ENCODE measurements around the gene WDR35. TPM values are rescaled to one million over a fixed set of nuclear protein-coding genes. Genes with fewer than 3 reads are reported as not detected.

Gene WDR35
- total RNA-seq, 1 experiment from 2014 or later: 7.9 TPM

DNA sequence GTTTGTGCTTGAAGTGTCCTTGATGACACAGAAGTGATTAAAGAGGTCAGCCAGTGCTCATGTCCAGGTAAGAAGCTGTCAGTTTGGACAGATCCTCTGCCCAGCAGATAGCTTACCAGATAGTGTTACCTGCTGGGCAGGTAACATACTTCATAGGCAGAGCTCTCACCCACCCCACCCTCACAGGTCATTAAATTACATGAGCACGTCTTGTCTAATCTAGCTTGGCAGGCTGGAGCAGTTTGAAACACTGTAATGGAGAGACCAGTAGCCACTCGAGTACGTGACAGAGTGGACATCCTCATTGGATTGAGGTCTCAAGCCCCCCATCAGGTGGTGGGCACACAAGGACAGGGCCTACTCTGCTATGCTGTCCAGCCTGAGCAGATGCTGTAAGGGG, 115.2 kb downstream of the WDR35 start:
- H3K27ac ChIP-seq: no peak overlapping the region
- no peaks in the 10 kb centered on the region; the same call in 1 of the 2 replicates for H3K9me3 ChIP-seq (replicated peaks)
- DNase-seq (ENCODE audit: low read depth in 1 of 2, low spot score in 2 of 2): peak in 1 of 2 experiments; percentile 22
- H3K4me1 ChIP-seq (replicated peaks): peaks cover 14% of the 10 kb centered on the region
- no peaks in the 10 kb centered on the region for H3K36me3 ChIP-seq
- H3K4me3 ChIP-seq: no peak overlapping the region
- H3K27me3 ChIP-seq (replicated peaks): no peaks in the 10 kb centered on the region

DNA sequence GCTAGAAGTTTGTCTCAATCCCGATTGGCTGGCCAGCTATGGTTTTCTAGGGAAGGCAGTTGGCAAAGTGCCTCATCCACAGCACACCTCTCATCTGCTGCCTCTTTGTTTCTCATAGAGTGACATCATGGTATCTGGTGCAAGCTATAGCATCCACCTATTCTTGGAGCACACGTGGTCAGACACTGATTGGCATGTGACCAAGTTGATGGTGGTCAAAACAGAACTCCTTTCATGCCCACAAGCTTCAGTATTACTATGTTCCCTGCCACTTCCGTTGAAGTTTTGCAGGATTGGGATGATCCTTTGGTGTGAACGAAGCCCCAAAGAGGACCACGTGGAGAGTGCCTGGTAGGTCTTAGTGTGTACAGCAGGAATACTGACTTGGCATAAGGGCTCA, 116.9 kb downstream of the WDR35 start:
- Histone ChIP-seq H3K27ac (no peak overlapping the region), H3K4me1 (replicated peaks) (peaks cover 18% of the 10 kb centered on the region), H3K36me3 (no peaks in the 10 kb centered on the region), H3K27me3 (replicated peaks) (no peaks in the 10 kb centered on the region), H3K4me3 (no peak overlapping the region), H3K9me3 (replicated peaks) (no peaks in the 10 kb centered on the region; the same call in 1 of the 2 replicates)
- DNase-seq (ENCODE audit: low read depth in 1 of 2, low spot score in 2 of 2): no peak

- H3K36me3 ChIP-seq: no peaks in the 10 kb centered on the region
- no peak overlapping the region for H3K4me3 ChIP-seq
- no peak for DNase-seq (ENCODE audit: low read depth in 1 of 2, low spot score in 2 of 2)
- peaks cover 18% of the 10 kb centered on the region for H3K4me1 ChIP-seq (replicated peaks)
- H3K27ac ChIP-seq: no peak overlapping the region
- no peaks in the 10 kb centered on the region for H3K27me3 ChIP-seq (replicated peaks)
- no peaks in the 10 kb centered on the region; the same call in 1 of the 2 replicates for H3K9me3 ChIP-seq (replicated peaks)
Measured at GRCh38 chr2:19872302-19872701, 117.6 kb downstream of the WDR35 start.

- no peak for DNase-seq (ENCODE audit: low read depth in 1 of 2, low spot score in 2 of 2)
- no peak overlapping the region for H3K27ac ChIP-seq
Measured at GRCh38 chr2:19871836-19872235, 118.1 kb downstream of the WDR35 start.

GRCh38 chr2:19870792-19871191, 119.1 kb downstream of the WDR35 start:
- no peaks in the 10 kb centered on the region; the same call in 1 of the 2 replicates for H3K9me3 ChIP-seq (replicated peaks)
- peaks cover 17% of the 10 kb centered on the region for H3K4me1 ChIP-seq (replicated peaks)
- DNase-seq (ENCODE audit: low read depth in 1 of 2, low spot score in 2 of 2): no peak
- H3K36me3 ChIP-seq: no peaks in the 10 kb centered on the region
- H3K27ac ChIP-seq: no peak overlapping the region
- H3K4me3 ChIP-seq: no peak overlapping the region
- H3K27me3 ChIP-seq (replicated peaks): no peaks in the 10 kb centered on the region

More at GRCh38 chr2:19871836-19872235, 118.1 kb downstream of the WDR35 start:
- Histone ChIP-seq H3K27me3 (replicated peaks) (no peaks in the 10 kb centered on the region), H3K36me3 (no peaks in the 10 kb centered on the region), H3K4me3 (no peak overlapping the region), H3K4me1 (replicated peaks) (peaks cover 18% of the 10 kb centered on the region), H3K9me3 (replicated peaks) (no peaks in the 10 kb centered on the region; the same call in 1 of the 2 replicates)

DNA sequence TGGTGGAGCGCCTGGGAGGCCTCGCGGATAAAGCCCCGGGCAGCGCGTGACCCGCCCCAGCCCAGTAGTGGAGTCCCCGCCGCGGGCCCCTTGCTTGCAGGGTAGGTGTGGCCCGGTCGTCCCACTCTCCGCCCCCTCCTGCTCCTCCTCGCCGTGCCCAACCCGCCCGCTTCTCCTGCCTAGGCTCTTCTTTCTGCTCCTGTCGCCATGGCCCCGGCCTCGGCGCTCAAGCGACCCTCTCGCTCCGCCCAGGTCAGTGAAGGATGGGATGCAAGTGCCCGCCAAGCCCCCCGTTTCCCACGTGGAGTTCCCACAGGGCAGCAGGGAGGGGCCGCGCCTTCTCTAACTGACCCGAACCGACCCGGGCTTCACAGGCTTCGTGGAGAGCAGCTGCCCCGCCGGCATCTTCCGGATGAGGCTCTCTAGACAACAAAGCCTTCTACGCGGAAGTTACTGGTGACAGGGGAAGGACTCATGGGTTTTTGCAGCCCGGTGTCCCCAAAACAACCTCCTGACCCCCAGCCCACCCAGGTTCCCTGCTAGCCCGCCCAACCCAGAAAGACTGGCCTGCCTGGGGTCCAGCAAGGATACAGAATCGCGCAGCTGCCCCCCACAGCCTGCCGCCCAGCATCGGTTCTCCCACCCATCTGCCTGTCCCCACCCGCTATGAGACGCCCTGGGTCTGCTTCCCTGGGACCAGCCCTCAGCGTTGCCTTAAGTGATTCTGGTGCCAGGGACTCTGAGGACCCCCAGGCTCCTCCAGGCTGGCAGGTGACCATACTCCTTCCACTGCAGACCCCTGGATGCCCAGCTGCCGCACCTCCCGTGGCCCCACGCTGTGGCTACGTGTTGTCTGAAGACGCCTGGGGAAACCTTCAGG, 121.0 kb downstream of the WDR35 start:
- Histone ChIP-seq H3K27me3 (replicated peaks) (no peaks in the 10 kb centered on the region), H3K36me3 (no peaks in the 10 kb centered on the region), H3K4me3 (peak overlapping the region; percentile 41), H3K9me3 (replicated peaks) (no peaks in the 10 kb centered on the region; the same call in 1 of the 2 replicates), H3K27ac (no peak overlapping the region), H3K4me1 (replicated peaks) (peaks cover 4% of the 10 kb centered on the region; the same call in 1 of the 2 replicates)
- peak in 1 of 2 experiments; percentile 37 for DNase-seq (ENCODE audit: low read depth in 1 of 2, low spot score in 2 of 2)

DNA sequence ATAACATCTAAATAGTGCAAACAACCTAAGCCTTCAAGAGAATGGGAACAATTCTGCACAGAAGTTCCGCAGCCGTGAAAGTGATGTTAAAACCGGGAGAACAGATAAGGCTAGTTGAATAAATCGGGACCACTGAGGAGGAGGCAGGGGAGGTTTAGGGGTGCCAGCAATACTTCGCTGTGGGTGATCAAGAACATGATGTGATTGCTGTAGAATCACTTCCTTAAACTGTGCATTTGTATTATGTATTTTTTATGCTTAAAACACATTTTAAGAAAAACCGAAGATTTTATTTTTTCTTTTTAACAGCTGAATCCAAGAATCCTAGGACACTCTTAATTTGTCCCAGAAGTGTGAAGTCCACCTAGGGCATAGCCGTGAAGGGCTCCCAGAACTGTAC, 121.7 kb downstream of the WDR35 start:
- H3K4me3 ChIP-seq: peak overlapping the region; percentile 41
- no peak overlapping the region for H3K27ac ChIP-seq
- DNase-seq (ENCODE audit: low read depth in 1 of 2, low spot score in 2 of 2): no peak
- H3K36me3 ChIP-seq: no peaks in the 10 kb centered on the region
- H3K4me1 ChIP-seq (replicated peaks): peaks cover 4% of the 10 kb centered on the region
- H3K9me3 ChIP-seq (replicated peaks): no peaks in the 10 kb centered on the region; the same call in 1 of the 2 replicates
- no peaks in the 10 kb centered on the region for H3K27me3 ChIP-seq (replicated peaks)

GRCh38 chr2:19866771-19867170, 123.1 kb downstream of the WDR35 start:
- Histone ChIP-seq H3K27me3 (replicated peaks) (no peaks in the 10 kb centered on the region), H3K27ac (no peak overlapping the region), H3K4me1 (replicated peaks) (peaks cover 4% of the 10 kb centered on the region), H3K4me3 (no peak overlapping the region), H3K36me3 (no peaks in the 10 kb centered on the region), H3K9me3 (replicated peaks) (no peaks in the 10 kb centered on the region)
- DNase-seq (ENCODE audit: low read depth in 1 of 2, low spot score in 2 of 2): no peak

DNA sequence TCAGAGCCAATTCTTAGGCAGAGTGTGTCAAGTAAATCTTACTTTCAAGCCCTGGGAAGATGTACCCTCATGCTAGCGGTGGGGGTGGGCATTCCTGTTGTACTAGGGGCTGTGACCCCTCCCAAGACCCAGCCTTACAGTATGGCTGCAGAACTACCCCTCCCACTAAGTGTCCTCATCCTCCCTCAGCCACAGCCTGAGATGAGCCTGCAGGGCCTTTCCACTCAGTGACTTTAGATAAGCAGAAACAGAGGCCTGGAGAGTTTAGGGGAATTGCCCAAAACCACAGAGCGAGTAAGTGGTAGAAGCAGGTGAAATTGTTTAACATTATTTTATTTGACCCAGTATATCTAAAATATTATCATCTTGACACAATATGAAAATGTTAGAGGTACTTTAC, 124.8 kb downstream of the WDR35 start:
- Histone ChIP-seq H3K27me3 (replicated peaks) (no peaks in the 10 kb centered on the region), H3K4me1 (replicated peaks) (peaks cover 4% of the 10 kb centered on the region), H3K9me3 (replicated peaks) (no peaks in the 10 kb centered on the region), H3K27ac (no peak overlapping the region), H3K36me3 (no peaks in the 10 kb centered on the region), H3K4me3 (no peak overlapping the region)
- DNase-seq (ENCODE audit: low read depth in 1 of 2, low spot score in 2 of 2): no peak

- Histone ChIP-seq H3K36me3 (no peaks in the 10 kb centered on the region), H3K4me1 (replicated peaks) (peaks cover 4% of the 10 kb centered on the region), H3K9me3 (replicated peaks) (no peaks in the 10 kb centered on the region), H3K4me3 (no peak overlapping the region), H3K27me3 (replicated peaks) (no peaks in the 10 kb centered on the region), H3K27ac (no peak overlapping the region)
- no peak for DNase-seq (ENCODE audit: low read depth in 1 of 2, low spot score in 2 of 2)
Measured at GRCh38 chr2:19864381-19864780, 125.5 kb downstream of the WDR35 start.

DNA sequence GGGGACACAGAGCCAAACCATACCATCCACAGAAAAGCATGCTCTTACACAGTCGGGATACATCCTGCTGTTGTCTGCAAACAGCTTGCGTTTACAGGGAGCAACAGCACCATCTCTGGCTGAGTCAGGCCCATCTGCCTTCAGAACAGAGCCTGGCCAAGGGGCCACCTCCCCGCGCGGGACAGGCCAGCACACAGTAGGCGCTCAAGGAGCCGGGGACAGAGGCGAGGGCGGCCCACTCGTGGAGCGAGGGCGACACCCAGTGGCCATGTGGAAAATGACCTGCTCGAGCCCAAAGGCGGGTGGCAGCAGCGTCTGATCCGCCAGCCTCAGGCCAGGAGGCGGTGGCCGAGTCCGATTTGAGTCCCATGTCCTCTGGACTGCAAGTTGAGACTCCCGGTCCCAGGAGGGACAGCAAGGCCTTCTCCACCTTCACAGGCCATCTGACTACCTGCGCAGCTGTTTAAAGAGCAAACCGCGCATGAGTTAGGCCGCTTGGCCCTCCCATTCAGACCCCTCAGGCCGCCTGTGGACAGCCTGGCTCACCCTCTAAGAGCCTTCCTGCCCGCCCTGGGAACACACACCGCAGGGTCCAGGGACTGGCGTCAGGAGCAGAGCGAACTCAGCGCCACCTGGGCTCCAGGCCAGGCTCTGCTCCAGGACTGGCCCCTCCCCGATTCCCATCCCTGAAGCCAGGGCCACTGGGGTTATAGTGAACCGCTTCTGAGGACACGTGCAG, 126.4 kb downstream of the WDR35 start:
- no peaks in the 10 kb centered on the region for H3K36me3 ChIP-seq
- H3K4me3 ChIP-seq: no peak overlapping the region
- H3K27ac ChIP-seq: no peak overlapping the region
- peak; percentile 61 to 65 for DNase-seq (ENCODE audit: low read depth in 1 of 2, low spot score in 2 of 2)
- no peaks in the 10 kb centered on the region for H3K9me3 ChIP-seq (replicated peaks)
- no peaks in the 10 kb centered on the region for H3K27me3 ChIP-seq (replicated peaks)
- peaks cover under 1% of the 10 kb centered on the region; the same call in 1 of the 2 replicates for H3K4me1 ChIP-seq (replicated peaks)

GRCh38 chr2:19861813-19862212, 128.1 kb downstream of the WDR35 start:
- no peaks in the 10 kb centered on the region for H3K27me3 ChIP-seq (replicated peaks)
- H3K4me3 ChIP-seq: no peak overlapping the region

More at GRCh38 chr2:19861813-19862212, 128.1 kb downstream of the WDR35 start:
- Histone ChIP-seq H3K9me3 (replicated peaks) (no peaks in the 10 kb centered on the region), H3K36me3 (no peaks in the 10 kb centered on the region), H3K4me1 (replicated peaks) (no peaks in the 10 kb centered on the region; the same call in 1 of the 2 replicates), H3K27ac (no peak overlapping the region)
- DNase-seq (ENCODE audit: low read depth in 1 of 2, low spot score in 2 of 2): no peak
